HCT116 (cell line): ENCODE measurements around the gene ACP1. TPM values are rescaled to one million over a fixed set of nuclear protein-coding genes. Genes with fewer than 3 reads are reported as not detected.

Experiments
- ATAC-seq: fragments of 200-7000 bp; cut with Tn5 transposase; 2 replicates; pipeline ENCODE4 v1.9.1; 2020; ENCODE audit warnings: mild to moderate bottlenecking, moderate library complexity
- BruUV-seq: library from RNA; stranded (reverse); fragments of 400-500 nt; replicated peaks from 2 replicates; lab custom pipeline; 2021; lab: Mats Ljungman, UMichigan
- CTCF ChIA-PET: fragments of 300-600 bp; sonication (Branson Sonifier 250); formaldehyde crosslinking; loops from one replicate; lab custom pipeline; 2021; ENCODE audit warnings: antibody characterized with exemption; lab: Charles Lee
- POLR2A ChIA-PET: fragments of 300-600, 350-600 bp; sonication (Branson Sonifier 250); formaldehyde crosslinking; loops from one replicate; lab custom pipeline; 2021; ENCODE audit warnings: antibody characterized with exemption; lab: Charles Lee
- RAD21 ChIA-PET, 2 experiments: fragments of 300-600 bp; sonication (Branson Sonifier 250); formaldehyde crosslinking; loops; one replicate each; lab custom pipeline; 2023; ENCODE audit warnings: low total read pairs in 2 of 2; ENCODE audit not compliant: uncharacterized antibody in 2 of 2, unreplicated experiment in 2 of 2, low non-redundant PET in 1 of 2; lab: Charles Lee
- DNase-seq: peaks from one replicate; pipeline ENCODE4 v3.0.0-alpha.2; 2010; ENCODE audit warnings: low read depth, low spot score
- H2AFZ ChIP-seq: fragments of 200-600 bp; shearing (Covaris generic), sonication (generic); 2 replicates; pipeline ENCODE4 v1.6.1; 2017; ENCODE audit warnings: low read depth, mixed run types, mixed read lengths, antibody characterized with exemption, low read length; ENCODE audit not compliant: poor library complexity, severe bottlenecking
- H3K27ac ChIP-seq: 2 replicates; pipeline ENCODE4 v1.5.1; 2012; ENCODE audit warnings: low read depth, low read length
- H3K27me3 ChIP-seq: fragments of 200-600 bp; sonication (generic); 2 replicates; pipeline ENCODE4 v1.6.1; 2016; ENCODE audit warnings: mixed run types, low read length, mixed read lengths; ENCODE audit not compliant: insufficient read depth
- H3K36me3 ChIP-seq, 2 experiments: fragments of 200-500 bp in 1 of 2; fragments of 200-600 bp in 1 of 2; sonication (Bioruptor generic) in 1 of 2; sonication (generic) in 1 of 2; 2 replicates each; pipeline versions ENCODE4 v1.5.1 to v1.6.1; 2014 to 2016; ENCODE audit warnings: low read length in 2 of 2, inconsistent platforms in 1 of 2, mixed read lengths in 1 of 2, mixed run types in 1 of 2; ENCODE audit not compliant: insufficient read depth in 2 of 2, control insufficient read depth in 1 of 2
- H3K4me1 ChIP-seq, 2 experiments: fragments of 200-600 bp in 1 of 2; sonication (generic) in 1 of 2; 2 replicates each; pipeline versions ENCODE4 v1.5.1 to v1.6.1; 2012 to 2017; ENCODE audit warnings: low read length in 2 of 2, inconsistent platforms in 1 of 2, mild to moderate bottlenecking in 1 of 2, mixed read lengths in 1 of 2, mixed run types in 1 of 2, moderate library complexity in 1 of 2; ENCODE audit not compliant: insufficient read depth in 2 of 2, control insufficient read depth in 1 of 2
- H3K4me2 ChIP-seq: fragments of 200-600 bp; sonication (generic); 2 replicates; pipeline ENCODE4 v1.6.1; 2017; ENCODE audit warnings: mixed run types, low read length, mixed read lengths
- H3K4me3 ChIP-seq, 2 experiments: fragments of 200-600 bp in 1 of 2; sonication (generic) in 1 of 2; replicated peaks in 1 of 2; 2 replicates each; pipeline ENCODE4 v1.5.1; 2011 to 2016; ENCODE audit warnings: low read length in 2 of 2, control low read depth in 1 of 2, low read depth in 1 of 2, mild to moderate bottlenecking in 1 of 2, mixed read lengths in 1 of 2, mixed run types in 1 of 2
- H3K79me2 ChIP-seq: fragments of 200-600 bp; sonication (generic); 2 replicates; pipeline ENCODE4 v1.6.1; 2017; ENCODE audit warnings: mild to moderate bottlenecking, mixed run types, low read length, moderate library complexity, mixed read lengths; ENCODE audit not compliant: insufficient read depth
- H3K9ac ChIP-seq: fragments of 200-600 bp; sonication (generic); 2 replicates; pipeline ENCODE4 v1.6.1; 2016; ENCODE audit warnings: low read length, mixed read lengths
- H3K9me2 ChIP-seq: fragments of 200-600 bp; sonication (generic), shearing (Covaris generic); 2 replicates; pipeline ENCODE4 v1.6.1; 2017; ENCODE audit warnings: mixed run types, mild to moderate bottlenecking, moderate library complexity; ENCODE audit not compliant: insufficient read depth
- H3K9me3 ChIP-seq, 2 experiments: fragments of 200-500 bp in 1 of 2; fragments of 200-600 bp in 1 of 2; sonication (Bioruptor generic) in 1 of 2; sonication (generic) in 1 of 2; 2 replicates each; pipeline ENCODE4 v1.6.1; 2014 to 2017; ENCODE audit warnings: low read length in 2 of 2, mixed read lengths in 2 of 2, inconsistent platforms in 1 of 2, low read depth in 1 of 2, mild to moderate bottlenecking in 1 of 2, mixed run types in 1 of 2, moderate library complexity in 1 of 2; ENCODE audit not compliant: control insufficient read depth in 1 of 2, insufficient read depth in 1 of 2
- H4K20me1 ChIP-seq: fragments of 200-600 bp; sonication (generic), shearing (Covaris generic); 2 replicates; pipeline ENCODE4 v1.6.1; 2017; ENCODE audit warnings: mixed run types, mild to moderate bottlenecking, moderate library complexity; ENCODE audit not compliant: insufficient read depth
- CBX3 ChIP-seq: IDR thresholded peaks from 2 replicates; pipeline ENCODE4 v1.6.1; 2012; ENCODE audit warnings: low read depth
- EGR1 ChIP-seq: IDR thresholded peaks from 2 replicates; pipeline ENCODE4 v1.6.1; 2012; ENCODE audit warnings: low read depth
- ELF1 ChIP-seq: IDR thresholded peaks from 2 replicates; pipeline ENCODE4 v1.6.1; 2012; ENCODE audit warnings: low read depth, borderline replicate concordance
- EZH2 ChIP-seq: fragments of 200-600 bp; sonication (generic); IDR thresholded peaks from 2 replicates; pipeline ENCODE4 v1.6.1; 2017; ENCODE audit warnings: antibody characterized with exemption, mixed run types
- EZH2phosphoT487 ChIP-seq: fragments of 200-600 bp; IDR thresholded peaks from 2 replicates; pipeline ENCODE4 v1.6.1; 2018; ENCODE audit warnings: antibody characterized with exemption, borderline replicate concordance
- FOSL1 ChIP-seq: IDR thresholded peaks from 2 replicates; pipeline ENCODE4 v1.6.1; 2012; ENCODE audit warnings: low read depth
- JUND ChIP-seq: IDR thresholded peaks from 2 replicates; pipeline ENCODE4 v1.6.1; 2012
- MAX ChIP-seq: IDR thresholded peaks from 2 replicates; pipeline ENCODE4 v1.6.1; 2012
- REST ChIP-seq: IDR thresholded peaks from 2 replicates; pipeline ENCODE4 v1.6.1; 2012; ENCODE audit warnings: low read depth
- SIN3A ChIP-seq: IDR thresholded peaks from 2 replicates; pipeline ENCODE4 v1.6.1; 2012; ENCODE audit warnings: low read depth
- SP1 ChIP-seq: IDR thresholded peaks from 2 replicates; pipeline ENCODE4 v1.6.1; 2012; ENCODE audit warnings: low read depth
- TCF7L2 ChIP-seq: IDR thresholded peaks from 2 replicates; pipeline ENCODE4 v1.7.0; 2011; ENCODE audit warnings: borderline replicate concordance, inconsistent platforms; ENCODE audit not compliant: insufficient read depth, insufficient read length; ENCODE audit errors: extremely low read depth
- intact Hi-C: fragments of 100-400 bp; cut with micrococcal nuclease; formaldehyde crosslinking; loops from 2 replicates; pipeline ENCODE4 v1.10.0; 2022
- total RNA-seq: library from RNA; stranded (reverse); gene quantifications from one replicate; pipeline ENCODE4 v1.2.1, GENCODE V29; 2021; ENCODE audit not compliant: unreplicated experiment

The ACP1 gene
- total RNA-seq, 1 experiment from 2014 or later, result 113 TPM

GRCh38 chr2:223971-224760, 40.6 kb upstream of the ACP1 start:
- ChIA-PET RAD21 (no interaction called here), CTCF (no interaction called here), POLR2A (no interaction called here)
- H3K79me2 ChIP-seq, result no peaks in the 10 kb centered on the region
- H3K4me3 ChIP-seq, result no peak overlapping the region
- no peak overlapping the region for H3K9ac ChIP-seq
- H3K27me3 ChIP-seq, result no peaks in the 10 kb centered on the region
- H4K20me1 ChIP-seq, result no peaks in the 10 kb centered on the region
- DNase-seq (no peak), ATAC-seq (no peak)
- intact Hi-C loops, result no loop called here
- no peak overlapping the region for H3K4me2 ChIP-seq
- no peaks in the 10 kb centered on the region for H3K9me3 ChIP-seq
- H3K27ac ChIP-seq, result no peak overlapping the region
- no TSS peak for BruUV-seq
- no peaks in the 10 kb centered on the region for H3K4me1 ChIP-seq
- H3K36me3 ChIP-seq, result peaks cover 0 to 3% of the 10 kb centered on the region in 2 experiments; a peak in 2 of 4 replicates
- no peaks in the 10 kb centered on the region for H3K9me2 ChIP-seq
- no peak overlapping the region for H2AFZ ChIP-seq
- TF ChIP-seq SIN3A (no peak), EZH2phosphoT487 (no peak), EZH2 (no peak), EGR1 (no peak), JUND (no peak), SP1 (no peak), CBX3 (no peak)

- RAD21 ChIA-PET, result no interaction called here
- H3K4me1 ChIP-seq, result no peaks in the 10 kb centered on the region
- H3K4me2 ChIP-seq, result no peak overlapping the region
- ATAC-seq, result no peak
- H3K4me3 ChIP-seq, result no peak overlapping the region
- H2AFZ ChIP-seq, result no peak overlapping the region
- no peaks in the 10 kb centered on the region for H3K79me2 ChIP-seq
- H3K9me2 ChIP-seq, result no peaks in the 10 kb centered on the region
- no peak for TF ChIP-seq MAX
- TF ChIP-seq EZH2phosphoT487, result no peak
- TF ChIP-seq ELF1, result no peak
- no peak for TF ChIP-seq TCF7L2
- TF ChIP-seq REST, result no peak
- no peak for TF ChIP-seq FOSL1
- TF ChIP-seq EZH2, result no peak
- TF ChIP-seq, all 23 proteins: peak for 0
- ChIA-PET CTCF (no interaction called here), POLR2A (no interaction called here)
- DNase-seq, result no peak
- Histone ChIP-seq H3K27me3 (no peaks in the 10 kb centered on the region), H3K9me3 (no peaks in the 10 kb centered on the region), H4K20me1 (no peaks in the 10 kb centered on the region), H3K9ac (no peak overlapping the region), H3K36me3 (peaks cover 0 to 3% of the 10 kb centered on the region in 2 experiments; a peak in 2 of 4 replicates), H3K27ac (no peak overlapping the region)
- intact Hi-C loops, result no loop called here
- no TSS peak for BruUV-seq
Measured at GRCh38 chr2:228115-228514, 36.6 kb upstream of the ACP1 start.
